Dendritic cell treated with granulocyte-macrophage colony-stimulating factor and Interleukin-4, amounts not matched to agents 40 ng/mL and 50 ng/mL, for 4 days (primary cell): Measurements from ENCODE around the gene BICRAL.
"Not testable (repeated sequence)": the region's sequence is repeated elsewhere in the genome, so short reads cannot be mapped to it uniquely, and the experiment has no call there.

ENCODE experiments used
- H3K27ac Mint-ChIP-seq: one replicate; pipeline ENCODE4 v1.8.0; 2022; ENCODE audit warnings: mild to moderate bottlenecking, mixed read lengths
- H3K27me3 Mint-ChIP-seq: one replicate; pipeline ENCODE4 v1.8.0; 2022; ENCODE audit warnings: mild to moderate bottlenecking, mixed read lengths
- H3K36me3 Mint-ChIP-seq: one replicate; pipeline ENCODE4 v1.8.0; 2022; ENCODE audit warnings: low read depth, mixed read lengths
- H3K4me1 Mint-ChIP-seq: one replicate; pipeline ENCODE4 v1.8.0; 2022; ENCODE audit warnings: low read depth, mixed read lengths
- H3K4me3 Mint-ChIP-seq: one replicate; pipeline ENCODE4 v1.8.0; 2022; ENCODE audit warnings: mild to moderate bottlenecking, moderate library complexity, mixed read lengths
- H3K9me3 Mint-ChIP-seq: one replicate; pipeline ENCODE4 v1.8.0; 2022; ENCODE audit warnings: mixed read lengths
- intact Hi-C: fragments of 100-400 bp; cut with micrococcal nuclease; formaldehyde crosslinking; loops from one replicate; pipeline ENCODE4 v1.15.0; 2022

Gene BICRAL

DNA sequence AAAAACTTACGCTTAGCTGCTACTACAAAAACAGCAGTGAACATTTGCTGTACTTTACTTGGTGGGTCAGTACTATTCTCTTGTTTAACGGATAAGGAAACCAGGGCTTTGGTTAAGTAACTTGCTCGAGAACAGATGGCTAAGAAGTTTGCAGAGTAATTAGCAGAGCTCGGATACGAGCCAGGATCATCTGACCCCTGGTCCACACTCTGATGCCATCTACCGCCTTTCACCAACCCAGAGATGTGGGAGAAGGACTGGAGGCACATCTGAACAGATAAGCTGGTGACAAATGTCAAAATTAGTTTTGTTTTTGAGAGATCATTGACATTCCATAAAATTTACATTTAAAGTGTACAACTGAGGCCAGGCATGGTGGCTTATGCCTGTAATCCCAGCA is 78.6 kb downstream of the BICRAL start:
- no peaks in the 10 kb centered on the region for H3K4me1 Mint-ChIP-seq
- no peaks in the 10 kb centered on the region for H3K9me3 Mint-ChIP-seq
- no peak overlapping the region for H3K4me3 Mint-ChIP-seq
- intact Hi-C loops, result no loop called here
- H3K27me3 Mint-ChIP-seq, result no peaks in the 10 kb centered on the region
- H3K27ac Mint-ChIP-seq, result no peak overlapping the region
- H3K36me3 Mint-ChIP-seq, result peaks cover 100% of the 10 kb centered on the region

DNA sequence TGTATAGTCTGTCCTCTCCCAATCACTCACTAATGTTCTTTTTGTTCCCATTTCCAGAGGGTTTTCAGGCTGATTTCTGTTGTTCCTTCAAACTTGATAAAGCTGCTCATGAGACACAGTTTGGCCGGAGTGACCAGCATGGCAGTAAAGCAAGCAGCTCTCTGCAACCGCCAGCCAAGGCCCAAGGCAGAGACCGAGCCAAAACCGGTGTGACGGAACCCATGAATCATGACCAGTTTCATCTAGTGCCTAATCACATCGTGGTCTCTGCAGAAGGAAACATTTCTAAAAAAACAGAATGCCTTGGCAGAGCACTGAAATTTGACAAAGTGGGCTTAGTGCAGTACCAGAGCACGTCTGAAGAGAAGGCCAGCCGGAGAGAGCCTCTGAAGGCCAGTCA is 82.8 kb downstream of the BICRAL start:
- Mint-ChIP-seq H3K4me3 (no peak overlapping the region), H3K9me3 (no peaks in the 10 kb centered on the region), H3K36me3 (peaks cover 91% of the 10 kb centered on the region), H3K27ac (no peak overlapping the region), H3K27me3 (no peaks in the 10 kb centered on the region), H3K4me1 (no peaks in the 10 kb centered on the region)
- intact Hi-C loops, result no loop called here

- Mint-ChIP-seq H3K9me3 (no peaks in the 10 kb centered on the region), H3K4me1 (no peaks in the 10 kb centered on the region), H3K27ac (no peak overlapping the region), H3K27me3 (no peaks in the 10 kb centered on the region), H3K4me3 (no peak overlapping the region), H3K36me3 (peaks cover 34% of the 10 kb centered on the region)
- intact Hi-C loops, result loop anchor here (10.0 kb wide), 1 partner anchor 86 kb away; the partner anchor contains the start of gene BICRAL
These were observed 88.5 kb downstream of the BICRAL start for GRCh38 chr6:42870145-42870936.

DNA sequence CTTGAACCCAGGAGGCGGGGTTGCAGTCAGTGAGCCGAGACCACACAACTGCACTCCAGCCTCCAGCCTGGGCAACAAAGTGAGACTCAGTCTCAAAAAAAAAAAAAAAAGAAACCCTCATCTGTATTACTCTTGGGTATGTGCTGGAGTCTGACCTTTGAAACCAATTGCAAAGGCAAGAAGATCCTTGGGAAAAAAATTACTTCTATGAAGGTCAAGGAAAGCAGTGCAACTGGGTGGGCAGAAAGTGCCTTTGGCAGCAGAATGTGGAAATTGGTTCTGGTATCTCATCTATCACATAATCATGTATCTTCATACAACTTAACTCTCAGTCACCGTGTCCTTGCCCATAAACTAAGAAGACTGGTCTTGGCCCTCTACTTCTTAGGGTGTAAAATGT is 89.9 kb downstream of the BICRAL start:
- Mint-ChIP-seq H3K4me1 (no peaks in the 10 kb centered on the region), H3K27ac (no peak overlapping the region), H3K36me3 (peaks cover 20% of the 10 kb centered on the region), H3K9me3 (no peaks in the 10 kb centered on the region), H3K27me3 (no peaks in the 10 kb centered on the region), H3K4me3 (no peak overlapping the region)
- intact Hi-C loops, result loop anchor here (10.0 kb wide), 1 partner anchor 87 kb away; the partner anchor contains the start of gene BICRAL

- Mint-ChIP-seq H3K4me3 (no peak overlapping the region), H3K27me3 (no peaks in the 10 kb centered on the region), H3K27ac (no peak overlapping the region), H3K4me1 (no peaks in the 10 kb centered on the region), H3K36me3 (peaks cover 6% of the 10 kb centered on the region), H3K9me3 (no peaks in the 10 kb centered on the region)
- intact Hi-C loops, result loop anchor here (10.0 kb wide), 1 partner anchor 89 kb away; the partner anchor contains the start of gene BICRAL
These were observed 91.5 kb downstream of the BICRAL start for GRCh38 chr6:42873313-42873712.

DNA sequence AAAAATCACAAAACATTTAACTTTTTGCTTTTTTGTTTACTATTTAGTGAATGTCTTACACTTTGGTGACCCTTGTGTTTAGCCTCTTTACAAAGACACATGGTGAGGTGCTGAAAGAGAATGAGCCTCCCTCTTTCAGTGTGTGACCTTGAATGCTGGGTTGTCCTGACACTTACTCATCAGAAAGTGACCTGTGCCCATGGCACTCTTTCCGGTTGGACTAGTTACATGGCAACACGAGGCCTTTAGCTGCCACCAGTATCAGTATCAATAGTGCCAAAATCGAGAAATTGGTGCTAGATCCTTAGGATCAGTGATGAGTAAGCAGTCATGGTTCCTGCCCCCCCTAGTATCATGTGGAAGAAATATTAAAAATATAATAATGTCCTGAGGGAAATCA is 95.8 kb downstream of the BICRAL start:
- Mint-ChIP-seq H3K9me3 (no peaks in the 10 kb centered on the region), H3K4me3 (no peak overlapping the region), H3K4me1 (peaks cover 6% of the 10 kb centered on the region), H3K27ac (no peak overlapping the region), H3K36me3 (peaks cover 25% of the 10 kb centered on the region), H3K27me3 (no peaks in the 10 kb centered on the region)
- intact Hi-C loops, result loop anchor here (1.0 to 10.0 kb wide), 2 partner anchors 93 to 216 kb away; partner anchors contain the start of gene BICRAL

DNA sequence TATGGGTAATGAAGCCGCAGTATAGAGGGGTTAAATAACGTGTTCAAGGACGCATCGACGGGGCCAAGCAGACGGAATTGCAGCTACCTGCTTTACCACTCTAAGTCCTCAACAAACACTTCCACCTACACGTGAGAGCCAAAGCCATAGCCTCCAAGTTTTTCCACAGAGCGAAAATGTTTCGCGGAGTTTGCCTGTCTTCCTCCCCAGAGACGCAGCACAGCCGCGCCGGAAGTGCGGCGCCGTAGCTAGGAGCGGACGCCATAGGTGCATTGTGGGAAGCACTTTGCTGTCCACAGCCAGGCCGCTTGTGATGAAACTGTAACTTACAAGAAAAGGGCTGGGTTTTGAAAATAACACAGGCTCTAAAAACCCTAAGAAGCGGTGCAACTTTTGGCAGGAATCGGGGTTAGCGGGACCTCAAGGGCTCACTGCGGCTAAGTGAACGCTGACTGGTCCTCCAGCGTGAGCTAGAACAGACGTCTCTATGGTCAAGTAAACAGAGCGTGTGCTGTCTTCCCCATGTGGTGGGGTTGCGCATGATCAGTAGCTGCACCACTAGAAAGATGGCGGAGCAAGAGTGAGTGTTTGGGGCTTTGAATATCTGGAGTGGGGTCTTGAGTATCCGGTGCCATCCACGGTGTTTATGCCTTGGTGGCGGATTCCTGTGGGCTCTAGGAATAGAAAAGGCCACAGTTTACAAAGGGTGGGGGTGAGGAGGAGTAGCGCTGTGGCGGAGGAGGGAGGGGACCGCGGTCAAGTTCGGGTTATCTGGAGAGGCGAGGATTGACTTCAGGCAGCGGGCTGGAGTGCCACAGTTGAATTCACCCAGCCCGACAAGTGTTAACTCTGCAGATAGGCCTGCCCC is 97.8 kb downstream of the BICRAL start, which contains the start of gene RPL7L1:
TSS of gene RPL7L1 (plus strand) at position 245 of the 868 bp plus-strand sequence. CDS start at position 540, 295 bp downstream.
- H3K27me3 Mint-ChIP-seq, result no peaks in the 10 kb centered on the region
- H3K4me1 Mint-ChIP-seq, result peaks cover 6% of the 10 kb centered on the region
- peak within 1 kb of the TSS; percentile 99 for H3K4me3 Mint-ChIP-seq
- peaks cover 42% of the 10 kb centered on the region for H3K36me3 Mint-ChIP-seq
- intact Hi-C loops, result loop anchor here (10.0 kb wide), 1 partner anchor 95 kb away; the partner anchor contains the start of gene BICRAL
- peak within 1 kb of the TSS; percentile 98 for H3K27ac Mint-ChIP-seq
- no peaks in the 10 kb centered on the region for H3K9me3 Mint-ChIP-seq

- peaks cover 49% of the 10 kb centered on the region for H3K36me3 Mint-ChIP-seq
- intact Hi-C loops, H3K9me3 Mint-ChIP-seq, H3K4me1 Mint-ChIP-seq, H3K27me3 Mint-ChIP-seq: not testable (repeated sequence)
- H3K27ac Mint-ChIP-seq, result peak overlapping the region; percentile 98
- peak overlapping the region; percentile 99 for H3K4me3 Mint-ChIP-seq
These were observed 98.5 kb downstream of the BICRAL start for GRCh38 chr6:42880240-42880817.

GRCh38 chr6:42880871-42881270 is 99.0 kb downstream of the BICRAL start:
- Mint-ChIP-seq H3K27ac (peak overlapping the region; percentile 98), H3K36me3 (peaks cover 55% of the 10 kb centered on the region), H3K4me3 (peak overlapping the region; percentile 99)
- intact Hi-C loops, H3K27me3 Mint-ChIP-seq, H3K9me3 Mint-ChIP-seq, H3K4me1 Mint-ChIP-seq: not testable (repeated sequence)

GRCh38 chr6:42885702-42886101 is 103.8 kb downstream of the BICRAL start:
- no peaks in the 10 kb centered on the region for H3K27me3 Mint-ChIP-seq
- H3K4me1 Mint-ChIP-seq, result no peaks in the 10 kb centered on the region
- no peaks in the 10 kb centered on the region for H3K9me3 Mint-ChIP-seq
- no peak overlapping the region for H3K27ac Mint-ChIP-seq
- intact Hi-C loops, result no loop called here
- peaks cover 75% of the 10 kb centered on the region for H3K36me3 Mint-ChIP-seq
- H3K4me3 Mint-ChIP-seq, result no peak overlapping the region

DNA sequence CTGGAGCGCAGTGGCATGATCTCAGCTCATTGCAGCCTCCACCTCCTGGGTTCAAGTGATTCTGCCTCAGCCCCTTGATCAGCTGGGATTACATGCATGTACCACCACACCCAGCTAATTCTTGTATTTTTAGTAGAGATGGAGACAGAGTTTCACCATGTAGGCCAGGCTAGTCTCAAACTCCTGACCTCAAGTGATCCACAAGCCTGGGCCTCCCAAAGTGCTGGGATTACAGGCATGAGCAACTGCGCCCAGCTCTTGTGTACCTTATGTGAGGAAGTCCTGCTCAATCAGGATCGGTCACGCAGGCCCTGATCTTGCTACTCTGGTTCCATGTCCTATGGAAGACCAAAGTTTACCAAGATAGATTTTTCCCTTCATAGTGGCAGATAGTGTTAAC is 106.3 kb downstream of the BICRAL start:
- H3K9me3 Mint-ChIP-seq, H3K27me3 Mint-ChIP-seq, H3K4me1 Mint-ChIP-seq, H3K4me3 Mint-ChIP-seq, H3K27ac Mint-ChIP-seq, intact Hi-C loops: not testable (repeated sequence)
- peaks cover 65% of the 10 kb centered on the region for H3K36me3 Mint-ChIP-seq

GRCh38 chr6:42889815-42890214 is 108.0 kb downstream of the BICRAL start:
- no peaks in the 10 kb centered on the region for H3K27me3 Mint-ChIP-seq
- peaks cover 49% of the 10 kb centered on the region for H3K36me3 Mint-ChIP-seq
- intact Hi-C loops, result loop anchor here (1.0 kb wide), 1 partner anchor 144 kb away; the partner anchor contains the start of gene TBCC
- H3K9me3 Mint-ChIP-seq, result no peaks in the 10 kb centered on the region
- peak overlapping the region; percentile 92 for H3K27ac Mint-ChIP-seq
- H3K4me1 Mint-ChIP-seq, result peaks cover 22% of the 10 kb centered on the region
- peak overlapping the region; percentile 85 for H3K4me3 Mint-ChIP-seq

DNA sequence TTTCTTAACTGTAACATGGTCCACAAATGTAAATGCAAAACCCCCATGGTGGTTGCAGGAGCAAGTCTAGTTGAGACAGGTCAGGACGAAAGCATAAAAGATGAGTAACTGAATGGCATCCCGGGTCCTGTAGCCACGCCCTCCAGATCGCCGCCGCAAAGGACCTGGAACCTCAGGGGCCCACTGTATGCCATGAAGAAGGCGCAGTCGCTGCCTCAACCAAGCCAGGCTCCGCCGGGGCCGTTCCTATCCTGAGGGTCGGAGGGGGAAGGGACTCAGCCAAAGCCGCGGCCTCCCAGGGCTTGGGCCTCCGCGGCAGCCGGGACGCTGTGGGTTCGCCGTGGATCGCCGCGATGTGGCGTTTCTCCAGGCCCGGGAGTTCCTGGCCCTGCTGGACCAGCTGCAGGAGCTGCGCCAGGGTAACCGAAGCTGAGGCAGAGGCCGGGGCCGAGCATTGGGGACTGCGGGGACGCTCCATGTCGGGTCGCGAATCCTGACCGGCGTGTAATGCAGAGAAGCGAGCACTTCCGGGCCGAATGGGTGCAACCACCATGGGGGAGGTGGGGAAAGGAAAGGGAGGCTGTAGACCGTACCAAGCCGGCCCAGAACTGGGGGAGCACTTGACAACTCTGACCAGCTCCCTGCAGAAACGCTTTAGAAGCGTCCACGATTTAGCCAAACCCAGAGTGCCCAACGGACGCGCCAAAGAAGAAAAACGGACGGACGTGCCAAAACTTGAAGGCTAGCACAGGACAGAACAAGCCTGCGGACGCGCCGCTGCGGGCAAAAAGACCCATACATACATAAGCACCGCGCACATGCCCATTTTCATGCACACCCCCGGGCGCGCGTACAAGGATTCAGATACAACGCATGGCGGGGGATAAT is 108.7 kb downstream of the BICRAL start:
- intact Hi-C loops, result loop anchor here (1.0 kb wide), 1 partner anchor 144 kb away; the partner anchor contains the start of gene TBCC
- H3K9me3 Mint-ChIP-seq, result no peaks in the 10 kb centered on the region
- H3K4me3 Mint-ChIP-seq, result peak overlapping the region; percentile 85
- H3K27me3 Mint-ChIP-seq, result no peaks in the 10 kb centered on the region
- H3K4me1 Mint-ChIP-seq, result peaks cover 22% of the 10 kb centered on the region
- peak overlapping the region; percentile 92 for H3K27ac Mint-ChIP-seq
- H3K36me3 Mint-ChIP-seq, result peaks cover 41% of the 10 kb centered on the region
